Activated naive CD4-positive, alpha-beta T cell treated with anti-CD3 and anti-CD28 coated beads, Interleukin-2, amount 10 ng/mL, durations not matched to agents 7 days and 5 days (primary cell): Measurements from ENCODE around the gene TPPP.

Experiments
- CTCF ChIA-PET: fragments of 350-600 bp; sonication (Branson Sonifier 250); formaldehyde crosslinking; loops from one replicate; lab custom pipeline; 2021; ENCODE audit warnings: antibody characterized with exemption; lab: Charles Lee
- DNase-seq: peaks from one replicate; pipeline ENCODE4 v3.0.0-alpha.2; 2020
- H3K27ac Mint-ChIP-seq: one replicate; pipeline ENCODE4 v1.8.0; 2021; ENCODE audit warnings: mild to moderate bottlenecking, moderate library complexity, mixed read lengths
- H3K27me3 Mint-ChIP-seq: one replicate; pipeline ENCODE4 v1.8.0; 2021; ENCODE audit warnings: mild to moderate bottlenecking, mixed read lengths
- H3K36me3 Mint-ChIP-seq: one replicate; pipeline ENCODE4 v1.8.0; 2021; ENCODE audit warnings: mixed read lengths
- H3K4me1 Mint-ChIP-seq: one replicate; pipeline ENCODE4 v1.8.0; 2021; ENCODE audit warnings: mixed read lengths
- H3K4me3 Mint-ChIP-seq: one replicate; pipeline ENCODE4 v1.8.0; 2021; ENCODE audit warnings: mild to moderate bottlenecking, moderate library complexity, mixed read lengths
- H3K9me3 Mint-ChIP-seq: one replicate; pipeline ENCODE4 v1.8.0; 2021; ENCODE audit warnings: mixed read lengths

TPPP gene

DNA sequence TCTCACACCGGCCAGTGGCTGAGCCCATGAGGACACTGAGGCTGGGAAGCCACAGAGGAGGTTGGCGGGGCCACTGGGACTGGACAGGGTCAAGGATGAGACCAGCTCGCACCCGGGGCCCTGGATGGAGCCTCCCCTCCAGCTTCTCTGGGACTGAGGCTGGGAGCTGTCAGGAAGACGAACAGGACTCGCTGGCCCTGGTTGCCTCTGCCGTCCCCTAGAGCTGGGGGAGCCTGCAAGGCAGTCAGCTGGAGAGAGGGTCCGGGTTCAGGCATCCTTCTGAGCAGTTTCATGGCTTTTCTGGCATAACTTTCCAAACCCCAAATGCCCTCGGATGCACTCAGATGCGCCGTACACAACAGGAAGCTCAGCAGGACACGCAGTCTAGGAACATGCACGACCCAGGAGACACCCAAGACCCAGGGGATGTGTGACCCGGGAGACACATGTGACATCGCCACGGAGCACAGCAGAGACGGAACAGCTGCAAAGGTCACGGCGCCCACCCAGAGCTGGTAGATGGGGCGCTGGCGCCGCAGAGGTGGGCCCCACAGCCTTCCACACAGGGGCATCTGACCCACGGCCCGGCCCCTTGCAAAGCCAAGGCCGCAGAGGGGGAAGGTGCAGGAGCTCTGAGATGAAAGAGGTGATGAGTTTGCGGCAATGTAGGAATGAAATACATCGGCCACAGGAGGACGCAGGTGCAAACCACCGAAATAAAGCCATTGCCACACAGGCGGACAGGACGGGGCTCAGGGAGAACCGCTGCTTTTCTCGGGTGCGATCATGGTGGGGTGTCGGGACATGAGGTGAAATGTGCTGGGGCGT, 17.1 kb downstream of the TPPP start:
- CTCF ChIA-PET: no interaction called here

DNA sequence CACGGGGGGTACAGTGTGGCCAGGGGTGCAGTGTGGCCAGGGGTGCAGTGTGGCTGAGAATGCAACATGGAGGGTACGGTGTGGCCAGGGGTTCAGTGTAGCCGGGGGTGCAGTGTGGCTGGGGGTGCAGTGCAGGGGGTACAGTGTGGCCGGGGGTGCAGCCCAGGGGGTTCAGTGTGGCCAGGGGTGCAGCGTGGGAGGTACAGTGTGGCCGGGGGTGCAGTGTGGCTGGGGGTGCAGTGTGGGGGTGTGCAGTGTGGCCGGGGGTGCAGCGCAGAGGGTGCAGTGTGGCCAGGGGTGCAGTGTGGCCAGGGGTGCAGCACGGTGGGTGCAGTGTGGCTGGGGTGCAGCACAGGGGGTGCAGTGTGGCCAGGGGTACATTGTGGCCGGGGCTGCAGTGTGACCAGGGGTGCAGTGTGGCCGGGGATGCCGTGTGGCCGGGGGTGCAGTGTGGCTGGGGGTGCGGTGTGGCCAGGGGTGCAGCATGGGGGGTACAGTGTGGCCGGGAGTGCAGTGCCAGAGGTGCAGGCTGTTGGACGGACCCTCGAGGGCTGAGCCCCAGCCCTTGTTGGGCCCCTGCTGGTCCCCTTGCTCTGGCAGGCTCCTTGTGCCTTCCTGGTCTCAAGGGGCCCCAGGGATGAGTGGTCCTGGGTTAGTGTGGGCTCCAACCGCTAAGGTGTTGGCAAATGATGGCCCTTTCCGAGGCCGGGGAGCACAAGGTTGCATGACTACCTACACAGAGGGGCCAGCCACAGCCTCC, 17.9 kb downstream of the TPPP start:
- DNase-seq: no peak
- peaks cover 33% of the 10 kb centered on the region for H3K27me3 Mint-ChIP-seq
- no peak overlapping the region for H3K27ac Mint-ChIP-seq
- no peaks in the 10 kb centered on the region for H3K9me3 Mint-ChIP-seq
- no peaks in the 10 kb centered on the region for H3K36me3 Mint-ChIP-seq
- CTCF ChIA-PET: no interaction called here
- H3K4me3 Mint-ChIP-seq: no peak overlapping the region
- peaks cover 4% of the 10 kb centered on the region for H3K4me1 Mint-ChIP-seq

More for the DNA sequence above, 17.1 kb downstream of the TPPP start:
- DNase-seq: peak; percentile 16
- Mint-ChIP-seq H3K4me3 (no peak overlapping the region), H3K27ac (no peak overlapping the region), H3K36me3 (no peaks in the 10 kb centered on the region), H3K9me3 (no peaks in the 10 kb centered on the region), H3K4me1 (peaks cover 4% of the 10 kb centered on the region), H3K27me3 (peaks cover 33% of the 10 kb centered on the region)

DNA sequence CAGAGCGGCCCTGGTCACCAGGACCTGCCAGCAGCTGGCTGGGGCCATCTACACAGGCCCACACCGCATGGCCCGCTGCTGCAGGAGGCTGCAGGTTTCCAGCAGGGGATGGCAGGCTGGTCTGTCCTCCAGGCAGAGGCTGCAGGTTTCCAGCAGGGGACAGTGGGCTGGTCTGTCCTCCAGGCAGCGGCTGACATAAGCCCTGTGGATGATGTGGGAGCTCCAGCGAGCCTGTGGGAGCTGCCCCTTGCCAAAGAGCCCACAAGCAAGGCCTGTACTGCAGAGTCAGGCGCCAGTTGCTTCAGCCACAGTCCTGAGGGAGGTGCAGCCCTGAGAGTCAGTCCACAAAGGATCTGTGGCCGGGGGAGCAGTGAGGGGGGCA, 18.5 kb downstream of the TPPP start:
- H3K36me3 Mint-ChIP-seq: no peaks in the 10 kb centered on the region
- peaks cover 4% of the 10 kb centered on the region for H3K4me1 Mint-ChIP-seq
- H3K27ac Mint-ChIP-seq: no peak overlapping the region
- no peaks in the 10 kb centered on the region for H3K9me3 Mint-ChIP-seq
- no peak for DNase-seq
- CTCF ChIA-PET: no interaction called here
- H3K27me3 Mint-ChIP-seq: peaks cover 33% of the 10 kb centered on the region
- no peak overlapping the region for H3K4me3 Mint-ChIP-seq

DNA sequence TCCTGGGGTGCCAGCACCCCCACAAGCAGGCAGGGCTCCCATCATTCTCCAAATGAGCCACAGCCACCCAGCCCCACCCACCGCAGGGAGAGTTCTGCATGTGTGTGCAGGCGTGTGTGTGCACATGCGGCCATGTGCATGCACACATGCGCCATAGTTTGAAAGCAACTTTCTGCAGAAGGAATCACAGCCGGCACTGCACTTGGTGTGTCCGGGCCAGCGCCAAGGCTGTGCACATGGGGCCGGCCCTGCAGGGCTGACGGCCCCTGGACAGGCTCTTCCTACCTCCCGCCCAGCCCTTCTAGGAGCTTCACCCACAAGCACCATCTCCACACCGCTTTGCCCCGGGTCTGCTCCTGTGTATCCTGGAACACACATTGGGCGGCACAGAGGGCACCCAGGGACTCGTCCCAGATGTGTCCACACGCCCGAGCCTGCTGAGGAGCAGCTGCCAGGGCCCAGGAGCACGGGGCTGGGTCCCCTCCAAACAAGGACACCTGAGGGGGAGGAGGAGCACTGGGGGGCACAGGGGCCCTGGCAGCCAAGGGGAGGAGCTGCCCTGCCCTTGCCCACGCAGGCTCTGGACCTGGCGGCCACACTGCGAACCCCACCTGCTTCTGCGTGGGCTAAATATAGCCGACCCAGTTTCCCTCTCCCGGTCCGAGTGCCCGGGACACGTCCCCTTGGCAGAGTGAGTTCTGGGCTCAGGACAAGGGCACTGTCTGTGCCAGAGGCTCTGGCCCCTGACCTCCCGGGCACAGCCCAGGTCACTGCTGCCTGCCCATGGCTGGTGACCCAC, 19.1 kb downstream of the TPPP start:
- CTCF ChIA-PET: no interaction called here
- DNase-seq: peak; percentile 16
- no peaks in the 10 kb centered on the region for H3K9me3 Mint-ChIP-seq
- H3K4me3 Mint-ChIP-seq: no peak overlapping the region
- peaks cover 4% of the 10 kb centered on the region for H3K4me1 Mint-ChIP-seq
- no peak overlapping the region for H3K27ac Mint-ChIP-seq
- peaks cover 33% of the 10 kb centered on the region for H3K27me3 Mint-ChIP-seq
- no peaks in the 10 kb centered on the region for H3K36me3 Mint-ChIP-seq

DNA sequence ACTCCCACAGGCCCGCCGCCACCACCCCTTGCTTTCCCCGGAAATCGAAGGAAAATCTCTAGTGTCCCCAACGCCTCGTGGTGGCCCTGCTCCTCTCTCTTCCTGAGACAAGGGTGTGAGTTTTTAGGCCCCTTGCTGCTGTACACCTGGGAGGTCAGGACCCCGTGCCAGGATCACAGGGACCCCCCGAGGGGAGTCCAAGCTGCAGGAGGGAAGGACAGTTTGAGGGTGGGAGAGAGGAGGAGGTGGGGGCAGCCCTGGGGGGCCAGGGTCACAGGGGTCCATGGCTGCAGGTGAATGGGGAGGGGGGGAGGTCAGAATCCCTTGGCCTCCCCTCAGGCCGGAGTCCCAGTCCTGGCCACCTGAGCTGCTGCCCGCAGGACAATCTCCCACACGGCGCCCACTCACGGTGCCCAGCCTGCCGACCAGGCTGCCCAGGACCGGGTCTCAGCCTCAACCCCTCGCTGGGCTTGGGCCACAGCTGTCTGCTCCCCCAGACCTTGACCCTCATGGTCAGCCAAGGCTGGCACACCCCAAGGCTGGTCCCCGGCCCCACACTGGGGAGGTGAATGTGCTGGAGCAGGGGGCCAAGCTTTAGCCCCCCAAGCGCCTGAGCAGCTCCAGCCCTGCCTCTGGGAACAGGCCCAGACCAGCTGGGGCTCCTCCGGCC, 19.9 kb downstream of the TPPP start:
- no peak overlapping the region for H3K27ac Mint-ChIP-seq

DNA sequence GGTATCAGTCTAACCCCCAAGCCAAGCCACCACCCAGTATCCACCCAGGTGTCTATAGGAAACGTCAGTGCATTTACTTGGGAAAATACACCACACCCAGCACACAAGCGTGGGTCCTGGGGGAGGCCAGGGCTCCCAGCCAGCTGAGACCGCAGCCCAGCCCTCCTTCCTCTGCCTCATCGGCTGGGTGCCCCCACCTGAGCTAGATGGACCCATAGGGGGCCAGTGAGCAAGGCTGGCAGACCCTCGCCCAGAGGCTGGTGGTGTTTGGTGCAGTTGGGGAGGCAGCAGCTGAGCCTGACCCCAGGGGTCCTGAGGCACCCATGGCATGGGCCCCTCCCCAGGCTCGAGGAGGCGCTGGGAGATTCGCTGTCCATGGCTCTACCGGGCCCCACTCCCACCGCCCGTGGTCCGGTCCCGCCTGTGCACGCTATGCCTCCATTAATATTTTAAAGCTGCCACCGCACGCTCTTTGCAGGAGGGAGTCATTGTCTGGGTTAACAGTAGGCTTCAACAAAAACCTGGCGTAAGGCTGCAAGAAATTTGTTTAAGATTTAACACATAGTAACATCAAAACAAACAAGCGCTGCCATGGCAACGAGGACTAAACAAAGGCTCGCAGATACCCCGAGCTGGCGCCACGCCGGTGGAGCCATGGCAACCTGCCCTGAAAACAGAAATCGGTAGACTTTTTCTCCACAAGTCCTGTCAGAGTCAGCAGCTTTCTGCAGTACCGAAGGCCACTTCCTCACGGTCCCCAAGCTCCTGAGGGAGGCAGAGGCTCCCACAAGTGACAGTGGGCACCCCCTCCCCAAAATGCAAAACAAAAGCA, 20.6 kb downstream of the TPPP start:
- peaks cover 4% of the 10 kb centered on the region for H3K4me1 Mint-ChIP-seq
- H3K4me3 Mint-ChIP-seq: no peak overlapping the region
- no peak overlapping the region for H3K27ac Mint-ChIP-seq
- no peaks in the 10 kb centered on the region for H3K9me3 Mint-ChIP-seq
- CTCF ChIA-PET: no interaction called here
- peaks cover 33% of the 10 kb centered on the region for H3K27me3 Mint-ChIP-seq
- DNase-seq: peak; percentile 67
- H3K36me3 Mint-ChIP-seq: peaks cover under 1% of the 10 kb centered on the region

More for the DNA sequence above, 19.9 kb downstream of the TPPP start:
- Mint-ChIP-seq H3K9me3 (no peaks in the 10 kb centered on the region), H3K4me1 (peaks cover 4% of the 10 kb centered on the region), H3K4me3 (no peak overlapping the region), H3K27me3 (peaks cover 33% of the 10 kb centered on the region), H3K36me3 (no peaks in the 10 kb centered on the region)
- CTCF ChIA-PET: no interaction called here
- DNase-seq: no peak

DNA sequence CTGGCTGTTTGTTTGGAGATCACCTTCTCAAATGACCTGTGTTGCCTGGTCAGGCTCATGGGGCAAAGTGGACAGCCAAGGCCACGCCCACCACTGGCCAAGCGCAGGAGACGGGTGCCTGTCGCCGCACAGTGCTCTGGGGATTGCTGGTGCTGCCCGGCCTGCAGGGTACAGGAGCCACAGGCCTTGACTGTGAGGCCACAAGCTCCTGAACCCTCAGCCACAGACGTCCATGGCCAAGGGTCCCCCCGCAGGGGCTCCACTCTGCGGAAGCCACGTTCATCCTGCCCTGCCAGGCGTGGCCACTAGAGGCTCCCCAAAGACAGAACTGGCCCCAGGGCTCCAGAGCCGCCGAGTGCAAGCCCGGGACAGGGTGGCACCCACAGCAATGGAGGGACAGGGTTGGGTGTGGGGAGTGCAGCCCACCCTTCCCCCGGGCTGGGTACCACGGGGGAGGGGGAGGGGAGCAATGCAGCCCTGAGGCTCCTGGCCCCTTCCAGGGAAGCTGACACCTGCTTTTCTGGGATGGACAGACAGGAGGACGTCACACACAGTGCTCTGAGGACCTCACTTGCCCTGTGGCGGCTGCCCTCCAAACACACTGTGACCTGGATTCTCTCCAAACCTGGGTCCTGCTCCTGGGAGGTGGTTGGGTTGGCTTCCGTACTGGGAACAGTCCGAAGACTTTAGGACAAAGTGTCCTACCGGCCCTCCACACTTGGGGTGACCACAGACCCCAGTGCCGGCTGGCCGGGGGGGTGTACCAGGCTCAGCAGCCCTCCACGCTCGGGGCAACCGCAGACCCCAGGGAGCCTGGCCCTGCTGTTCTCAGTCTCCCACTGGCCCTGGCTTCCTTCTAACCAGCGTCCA, 21.5 kb downstream of the TPPP start:
- Mint-ChIP-seq H3K4me1 (peaks cover 4% of the 10 kb centered on the region), H3K4me3 (no peak overlapping the region), H3K27me3 (peaks cover 33% of the 10 kb centered on the region), H3K27ac (no peak overlapping the region), H3K9me3 (no peaks in the 10 kb centered on the region), H3K36me3 (peaks cover 7% of the 10 kb centered on the region)
- CTCF ChIA-PET: interaction anchor here (1.1 to 3.3 kb wide), 3 partner anchors 192 to 231 kb away, joined by 3 to 16 read pairs (median 3); no protein-coding TSS in a partner anchor
- DNase-seq: peak; percentile 74

DNA sequence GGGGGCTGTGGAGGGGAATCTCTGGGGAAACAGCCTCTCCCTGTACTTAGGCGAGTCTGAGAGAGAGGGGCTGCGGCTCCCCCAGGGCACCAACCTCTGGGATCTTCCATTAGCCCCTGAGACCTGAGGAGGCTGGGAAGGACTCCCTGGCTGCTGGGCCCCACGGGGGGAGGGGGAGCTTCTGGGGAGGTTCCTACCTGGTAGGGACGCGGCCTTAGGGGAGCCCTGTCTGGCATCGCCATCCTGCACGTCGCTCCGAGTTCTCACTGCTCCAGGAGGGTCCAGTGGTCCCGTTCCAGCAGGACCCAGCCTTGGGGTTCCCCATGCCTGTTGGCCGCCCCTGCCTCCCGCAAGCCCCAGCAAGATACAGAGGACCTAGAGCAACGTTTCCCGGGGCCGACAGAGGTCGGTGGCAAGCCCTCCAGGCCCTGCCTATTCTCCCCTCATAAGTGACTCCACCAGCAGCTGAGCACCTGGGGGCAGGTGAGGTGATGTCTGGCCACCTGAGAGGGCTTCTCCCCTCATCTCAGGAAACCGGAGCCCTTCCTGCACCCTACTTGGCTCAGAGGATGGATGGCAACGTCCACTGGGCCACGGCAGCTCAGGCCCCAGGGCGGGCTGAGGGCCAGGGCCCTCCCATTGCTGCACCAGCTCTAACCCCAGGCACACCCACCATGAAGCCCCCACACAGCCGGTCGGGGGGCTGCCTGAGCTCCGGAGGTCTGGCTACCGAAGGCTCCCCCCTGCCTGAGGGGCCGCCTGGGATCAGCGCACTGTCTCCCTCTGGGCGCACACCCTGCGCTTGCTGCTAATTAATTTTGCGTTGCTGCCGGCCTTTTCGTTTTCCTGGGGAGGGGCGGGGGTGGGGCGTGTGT, 22.5 kb downstream of the TPPP start:
- Mint-ChIP-seq H3K4me3 (no peak overlapping the region), H3K27ac (no peak overlapping the region), H3K36me3 (peaks cover 7% of the 10 kb centered on the region), H3K27me3 (peaks cover 33% of the 10 kb centered on the region), H3K9me3 (no peaks in the 10 kb centered on the region), H3K4me1 (peaks cover 4% of the 10 kb centered on the region)
- DNase-seq: peak; percentile 17
- CTCF ChIA-PET: interaction anchor here (1.0 to 3.3 kb wide), 7 partner anchors 14 to 232 kb away, joined by 3 to 16 read pairs (median 4); no protein-coding TSS in a partner anchor

DNA sequence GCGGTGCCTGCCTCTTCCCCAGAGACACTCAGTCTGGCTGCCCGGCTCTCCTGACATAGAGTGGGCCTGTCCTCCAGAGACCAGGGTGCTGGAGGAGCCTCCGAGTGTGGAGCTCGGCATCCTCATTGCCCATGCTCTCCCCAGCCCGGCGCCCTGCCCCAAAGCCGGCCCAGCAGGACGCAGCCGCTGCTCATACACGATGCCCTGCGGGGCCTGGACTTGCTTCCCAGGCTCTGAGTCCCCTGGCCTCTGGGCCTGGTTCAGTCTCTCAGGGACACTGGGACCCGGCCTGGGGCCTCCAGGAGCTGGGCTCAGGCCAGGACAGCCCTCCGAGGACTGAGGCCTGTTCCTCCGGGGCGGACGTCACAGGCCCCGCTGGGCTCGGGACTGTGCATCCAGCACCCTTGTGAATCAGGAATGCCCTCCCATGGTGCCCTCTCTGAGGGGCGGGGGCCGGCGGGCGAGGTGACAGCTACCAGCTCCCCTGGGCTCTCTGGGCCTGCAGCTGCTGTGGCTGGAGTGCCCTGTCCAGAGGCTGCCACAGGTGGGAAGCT, 23.2 kb downstream of the TPPP start:
- no peak for DNase-seq
- CTCF ChIA-PET: interaction anchor here (1.0 to 3.3 kb wide), 7 partner anchors 13 to 233 kb away, joined by 3 to 16 read pairs (median 4); no protein-coding TSS in a partner anchor
- Mint-ChIP-seq H3K4me3 (no peak overlapping the region), H3K36me3 (peaks cover 7% of the 10 kb centered on the region), H3K27ac (no peak overlapping the region), H3K27me3 (peaks cover 33% of the 10 kb centered on the region), H3K9me3 (no peaks in the 10 kb centered on the region), H3K4me1 (peaks cover 4% of the 10 kb centered on the region)

DNA sequence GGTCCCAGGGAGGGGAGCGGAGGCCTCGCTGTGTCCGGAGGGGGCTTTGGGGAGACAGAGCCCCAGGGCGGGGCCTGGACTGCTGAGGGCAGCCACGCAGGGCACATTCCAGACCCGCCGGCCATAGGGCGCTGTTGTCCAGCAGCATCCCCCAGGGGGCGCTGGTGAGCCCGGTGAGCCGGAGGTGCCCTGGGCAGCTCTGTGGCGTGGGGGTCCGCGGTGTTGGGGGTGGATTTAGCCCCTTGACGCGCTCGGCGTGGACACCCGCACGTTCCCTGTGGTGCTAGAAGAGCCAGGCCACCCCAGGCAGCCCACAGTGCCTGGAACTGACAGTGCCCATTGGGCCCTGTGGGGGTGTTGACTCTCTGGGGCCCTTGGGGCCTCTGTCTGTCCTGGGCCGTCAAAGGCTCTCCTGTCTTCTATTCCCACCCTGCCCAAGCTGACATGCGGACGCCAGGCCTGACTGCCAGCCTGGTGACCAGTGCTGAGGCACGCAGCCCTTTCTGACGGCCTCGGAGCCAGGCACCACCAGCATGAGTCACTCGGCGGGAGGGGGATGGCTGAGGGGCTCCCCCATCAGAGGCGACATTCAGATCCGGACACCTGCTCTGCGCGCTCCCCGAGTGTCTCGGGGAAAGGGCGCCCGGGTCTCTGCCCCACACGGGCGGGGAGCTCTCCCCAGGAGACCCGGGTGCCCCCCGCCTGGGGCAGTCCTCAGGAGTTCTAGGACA, 23.9 kb downstream of the TPPP start:
- peaks cover 7% of the 10 kb centered on the region for H3K36me3 Mint-ChIP-seq
- DNase-seq: peak; percentile 58
- H3K9me3 Mint-ChIP-seq: no peaks in the 10 kb centered on the region
- no peak overlapping the region for H3K27ac Mint-ChIP-seq
- peaks cover 30% of the 10 kb centered on the region for H3K27me3 Mint-ChIP-seq
- CTCF ChIA-PET: interaction anchor here (0.8 to 3.3 kb wide), 8 partner anchors 12 to 469 kb away, joined by 3 to 16 read pairs (median 4); no protein-coding TSS in a partner anchor
- no peak overlapping the region for H3K4me3 Mint-ChIP-seq
- peaks cover 4% of the 10 kb centered on the region for H3K4me1 Mint-ChIP-seq
